HL-60/S4 treated with retinoic acid at 250 ng/mL for 4 days and 3 days (cell line): ENCODE results near the gene MAST2.

Experiments
- in situ Hi-C: fragments of 300-500 bp; cut with MboI; formaldehyde crosslinking; loops from 2 replicates; pipeline ENCODE4 v1.7.0; 2022; ENCODE audit warnings: low sequenced_read_pairs

Gene MAST2

GRCh38 chr1:46013581-46013980 lies 210.2 kb downstream of the MAST2 start:
- in situ Hi-C loops, result no loop called here

GRCh38 chr1:46017876-46018503 lies 214.6 kb downstream of the MAST2 start:
- in situ Hi-C loops, result no loop called here

GRCh38 chr1:46019348-46019747 lies 215.9 kb downstream of the MAST2 start:
- in situ Hi-C loops, result no loop called here

GRCh38 chr1:46020010-46020409 lies 216.6 kb downstream of the MAST2 start:
- in situ Hi-C loops, result no loop called here

- in situ Hi-C loops, result no loop called here
Measured at GRCh38 chr1:46021046-46021996, 217.9 kb downstream of the MAST2 start.

- in situ Hi-C loops, result no loop called here
Measured at GRCh38 chr1:46026531-46026930, 223.1 kb downstream of the MAST2 start.

- in situ Hi-C loops, result no loop called here
Measured at GRCh38 chr1:46027788-46028573, 224.6 kb downstream of the MAST2 start.

GRCh38 chr1:46030074-46030870 lies 226.9 kb downstream of the MAST2 start:
- in situ Hi-C loops, result no loop called here

GRCh38 chr1:46030876-46031660 lies 227.7 kb downstream of the MAST2 start:
- in situ Hi-C loops, result no loop called here

GRCh38 chr1:46034601-46035516 lies 231.4 kb downstream of the MAST2 start:
- in situ Hi-C loops, result loop anchor here (5.0 kb wide), 1 partner anchor 142 kb away; the partner anchor contains the start of genes P3R3URF and TSPAN1

- in situ Hi-C loops, result loop anchor here (5.0 kb wide), 1 partner anchor 140 kb away; the partner anchor contains the start of genes P3R3URF and TSPAN1
Measured at GRCh38 chr1:46036894-46037839, 233.8 kb downstream of the MAST2 start.

GRCh38 chr1:46039571-46040052 lies 236.2 kb downstream of the MAST2 start:
- in situ Hi-C loops, result loop anchor here (5.0 kb wide), 1 partner anchor 138 kb away; the partner anchor contains the start of genes P3R3URF and TSPAN1

GRCh38 chr1:46041551-46041950 lies 238.1 kb downstream of the MAST2 start:
- in situ Hi-C loops, result no loop called here

GRCh38 chr1:46041974-46042373 lies 238.6 kb downstream of the MAST2 start:
- in situ Hi-C loops, result no loop called here

GRCh38 chr1:46043458-46044017 lies 240.1 kb downstream of the MAST2 start:
- in situ Hi-C loops, result no loop called here

GRCh38 chr1:46044116-46044515 lies 240.7 kb downstream of the MAST2 start:
- in situ Hi-C loops, result no loop called here

GRCh38 chr1:46053734-46054133 lies 250.3 kb downstream of the MAST2 start:
- in situ Hi-C loops, result no loop called here
